ENCODE results near the gene BLTP3B. TPM values are rescaled to one million over a fixed set of nuclear protein-coding genes. Genes with fewer than 3 reads are reported as not detected.

BLTP3B gene
- total and polyA plus RNA-seq, 4 donors, result 11.0 to 36.8 (median 18.6) TPM

- H3K4me1 ChIP-seq (ENCODE audit: control insufficient read depth in 4 of 4, insufficient read depth in 4 of 4, low read length in 3 of 4), result no peaks in the 10 kb centered on the region
- H3K9me3 ChIP-seq (ENCODE audit: control insufficient read depth in 4 of 4, low read length in 3 of 4), result no peaks in the 10 kb centered on the region
- DNase-seq (ENCODE audit: low spot score), result no peak
- TF ChIP-seq EGR1 (IDR thresholded peaks at IDR 0.05; ENCODE audit: low read depth in 2 of 2) (no peak), HNF4A (conservative IDR thresholded peaks at IDR 0.05) (no peak), NR2F2 (IDR thresholded peaks at IDR 0.05) (no peak), GABPA (IDR thresholded peaks at IDR 0.05 in 1 of 2, conservative IDR thresholded peaks at IDR 0.05 in 1 of 2) (no peak)
- H3K9ac ChIP-seq (ENCODE audit: low read depth in 1 of 2, low read length in 2 of 2), result no peak overlapping the region
- H3K27ac ChIP-seq (ENCODE audit: low read depth in 1 of 2, low read length in 2 of 2), result no peak overlapping the region
- WGBS, result 67% methylated on average over 6 of the region's 6 CpGs
- peaks cover 0 to 4% (median 0%) of the 10 kb centered on the region in 4 donors for H3K36me3 ChIP-seq (ENCODE audit: control insufficient read depth in 4 of 4, insufficient read depth in 3 of 4, low read depth in 1 of 4, low read length in 3 of 4)
- no peaks in the 10 kb centered on the region for H3K27me3 ChIP-seq (ENCODE audit: control insufficient read depth in 4 of 4, insufficient read depth in 4 of 4, low read length in 3 of 4)
- H3K4me3 ChIP-seq (ENCODE audit: low read depth in 1 of 3, low read length in 3 of 3), result no peak overlapping the region
These were observed 43.4 kb upstream of the BLTP3B start for GRCh38 chr12:100186071-100186470.

- Histone ChIP-seq H3K27ac (ENCODE audit: low read depth in 1 of 2, low read length in 2 of 2) (no peak overlapping the region), H3K4me1 (ENCODE audit: control insufficient read depth in 4 of 4, insufficient read depth in 4 of 4, low read length in 3 of 4) (no peaks in the 10 kb centered on the region), H3K36me3 (ENCODE audit: control insufficient read depth in 4 of 4, insufficient read depth in 3 of 4, low read depth in 1 of 4, low read length in 3 of 4) (peaks cover 0 to 4% (median 0%) of the 10 kb centered on the region in 4 donors), H3K4me3 (ENCODE audit: low read depth in 1 of 3, low read length in 3 of 3) (no peak overlapping the region), H3K27me3 (ENCODE audit: control insufficient read depth in 4 of 4, insufficient read depth in 4 of 4, low read length in 3 of 4) (no peaks in the 10 kb centered on the region), H3K9me3 (ENCODE audit: control insufficient read depth in 4 of 4, low read length in 3 of 4) (no peaks in the 10 kb centered on the region), H3K9ac (ENCODE audit: low read depth in 1 of 2, low read length in 2 of 2) (no peak overlapping the region)
- WGBS, result 81% methylated on average over 5 of the region's 5 CpGs
- DNase-seq (ENCODE audit: low spot score), result no peak
- no peak for TF ChIP-seq MAX (IDR thresholded peaks at IDR 0.05)
- no peak for TF ChIP-seq HNF4G (IDR thresholded peaks at IDR 0.05)
- no peak for TF ChIP-seq NR2F2 (IDR thresholded peaks at IDR 0.05)
- TF ChIP-seq FOXA2 (IDR thresholded peaks at IDR 0.05), result no peak
These were observed 42.8 kb upstream of the BLTP3B start for GRCh38 chr12:100185361-100185894.

- TF ChIP-seq TAF1 (conservative IDR thresholded peaks at IDR 0.05) (no peak), CTCF (IDR thresholded peaks at IDR 0.05; ENCODE audit: low read depth, low read length, missing input control) (no peak), FOXA2 (IDR thresholded peaks at IDR 0.05) (no peak), YY1 (IDR thresholded peaks at IDR 0.05) (no peak), MAX (IDR thresholded peaks at IDR 0.05) (no peak), EGR1 (IDR thresholded peaks at IDR 0.05; ENCODE audit: low read depth in 2 of 2) (no peak), HNF4A (conservative IDR thresholded peaks at IDR 0.05) (no peak), GABPA (IDR thresholded peaks at IDR 0.05 in 1 of 2, conservative IDR thresholded peaks at IDR 0.05 in 1 of 2) (no peak)
- no peaks in the 10 kb centered on the region for H3K4me1 ChIP-seq (ENCODE audit: control insufficient read depth in 4 of 4, insufficient read depth in 4 of 4, low read length in 3 of 4)
- peaks cover 0 to 4% (median 0%) of the 10 kb centered on the region in 4 donors for H3K36me3 ChIP-seq (ENCODE audit: control insufficient read depth in 4 of 4, insufficient read depth in 3 of 4, low read depth in 1 of 4, low read length in 3 of 4)
- no peak overlapping the region for H3K4me3 ChIP-seq (ENCODE audit: low read depth in 1 of 3, low read length in 3 of 3)
- H3K27ac ChIP-seq (ENCODE audit: low read depth in 1 of 2, low read length in 2 of 2), result no peak overlapping the region
- no peaks in the 10 kb centered on the region for H3K9me3 ChIP-seq (ENCODE audit: control insufficient read depth in 4 of 4, low read length in 3 of 4)
- H3K9ac ChIP-seq (ENCODE audit: low read depth in 1 of 2, low read length in 2 of 2), result no peak overlapping the region
- WGBS, result 94% methylated on average over 8 of the region's 8 CpGs
- DNase-seq (ENCODE audit: low spot score), result no peak
- no peaks in the 10 kb centered on the region for H3K27me3 ChIP-seq (ENCODE audit: control insufficient read depth in 4 of 4, insufficient read depth in 4 of 4, low read length in 3 of 4)
These were observed 42.0 kb upstream of the BLTP3B start for GRCh38 chr12:100184549-100185145.

Measured in liver (tissue), 9 donors.